GM19099 (cell line): ENCODE measurements around the gene VCPKMT.

Source experiments
- POLR2A ChIP-seq: IDR thresholded peaks from 3 replicates; pipeline ENCODE4 v1.6.1; 2011; ENCODE audit warnings: low read depth; ENCODE audit not compliant: insufficient read length; ENCODE audit errors: extremely low read depth

Gene VCPKMT

DNA sequence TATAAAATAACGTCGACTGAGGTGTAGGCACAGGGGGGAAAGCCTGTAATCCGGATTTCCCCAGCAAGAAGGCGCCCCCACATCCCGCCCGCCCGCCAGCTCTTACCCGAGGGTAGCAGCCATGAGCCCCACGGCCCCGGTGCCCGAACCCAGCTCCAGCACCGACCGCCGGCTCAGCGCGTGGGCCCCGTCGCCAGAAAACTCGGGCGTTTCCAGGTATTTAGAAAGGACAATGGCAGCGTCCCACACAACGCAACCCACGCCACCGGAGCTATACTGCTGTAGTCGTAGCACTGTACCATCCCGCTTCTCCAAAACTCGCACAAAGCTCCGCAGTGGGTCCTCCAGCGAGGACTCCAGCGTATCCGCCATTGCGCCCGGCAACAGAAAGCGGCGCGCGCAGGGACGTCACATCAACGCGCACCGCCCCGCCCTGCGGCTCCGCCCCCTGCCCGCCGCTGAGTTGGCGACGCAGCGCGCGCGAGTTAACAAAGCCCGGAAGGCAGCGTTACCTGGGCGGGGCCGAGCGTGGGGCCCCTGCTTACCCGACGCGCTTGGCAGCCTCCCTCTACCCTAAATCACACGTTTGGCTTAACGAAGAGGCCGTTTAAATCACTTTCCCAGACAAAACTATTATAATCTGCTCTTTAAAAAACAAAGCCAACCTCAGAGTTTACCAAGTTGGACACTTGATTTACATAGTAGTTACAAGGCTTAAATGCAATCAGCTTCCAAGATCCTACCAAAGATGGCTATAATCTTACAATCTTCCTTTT is at the start of gene VCPKMT:
Gene VCPKMT, minus strand, starts transcription at position 392 of the 776 bp plus-strand sequence. Its CDS starts 20 bp downstream, at position 372.
- TF ChIP-seq POLR2A = peak; percentile 92

DNA sequence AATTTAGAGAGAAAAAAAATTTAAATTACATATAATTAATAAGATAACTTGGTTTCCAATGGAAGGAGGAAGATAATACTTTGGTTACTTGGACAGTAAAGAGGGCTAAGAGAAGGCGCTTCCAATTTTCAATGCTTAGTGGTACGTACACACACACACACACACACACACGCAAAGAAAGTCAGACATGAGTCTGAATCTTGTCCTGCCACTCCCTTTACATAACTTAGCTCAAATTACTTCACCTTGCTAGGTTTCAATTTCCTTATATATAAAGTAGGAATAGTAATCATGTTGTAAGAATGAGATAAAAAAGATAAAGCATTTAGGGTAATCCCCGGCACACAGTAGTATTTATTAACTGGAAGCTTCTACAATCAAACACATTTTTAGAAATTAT is 39.7 kb upstream of the VCPKMT start:
- TF ChIP-seq POLR2A = no peak

DNA sequence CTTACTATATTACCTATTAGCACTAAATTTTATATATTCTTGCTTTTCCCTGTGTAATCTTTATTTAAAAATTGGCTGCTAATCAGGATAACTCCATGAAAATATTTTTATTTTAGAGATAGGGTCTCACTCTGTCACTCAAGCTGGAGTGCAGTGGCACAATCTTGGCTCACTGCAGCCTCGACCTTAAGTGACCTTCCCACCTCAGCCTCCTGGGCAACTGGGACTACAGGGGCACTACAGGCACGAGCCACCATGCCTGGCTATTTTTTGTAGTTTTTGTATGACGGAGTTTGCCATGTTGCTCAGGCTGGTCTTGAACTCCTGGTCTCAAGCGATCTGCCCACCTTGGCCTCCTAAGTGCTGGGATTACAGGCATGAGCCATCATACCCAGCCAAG is 32.4 kb upstream of the VCPKMT start:
- TF ChIP-seq POLR2A = no peak

DNA sequence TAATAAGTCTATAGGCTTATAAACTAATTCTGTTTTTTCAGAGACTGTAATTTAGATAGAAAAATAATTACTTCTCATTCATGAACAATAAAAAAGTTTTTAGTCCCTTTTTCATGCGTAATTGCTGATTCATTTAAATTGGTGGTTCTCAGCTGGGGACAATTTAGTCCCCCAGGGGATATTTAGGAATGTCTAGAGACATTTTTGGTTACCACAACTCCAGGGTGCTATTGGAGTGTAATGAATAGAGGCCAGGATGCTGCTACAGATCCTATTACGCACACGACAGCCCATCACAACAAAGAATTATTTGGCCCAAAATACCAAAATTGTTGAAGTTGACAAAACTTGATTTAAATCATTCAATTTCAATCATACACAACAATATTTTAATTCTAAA is 22.8 kb upstream of the VCPKMT start:
- TF ChIP-seq POLR2A = no peak

DNA sequence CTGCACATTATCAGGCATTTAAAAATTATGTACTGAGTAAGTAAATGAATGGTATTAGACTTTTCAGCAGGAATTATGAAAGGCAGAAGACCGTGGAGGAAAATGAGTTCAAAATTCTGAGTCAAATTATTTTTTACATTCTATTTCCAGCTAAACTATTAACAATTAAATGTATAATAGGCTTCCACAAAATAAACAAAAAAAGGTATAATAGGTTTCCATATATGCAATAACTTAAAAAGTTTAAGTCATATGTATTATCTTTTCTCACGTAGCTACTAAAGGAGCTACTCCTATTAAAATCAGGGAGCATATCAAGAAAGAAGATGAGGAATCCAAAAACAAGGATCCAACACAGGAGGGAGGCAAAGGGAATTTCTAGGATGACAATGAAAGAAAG is 11.4 kb upstream of the VCPKMT start:
- TF ChIP-seq POLR2A = no peak

DNA sequence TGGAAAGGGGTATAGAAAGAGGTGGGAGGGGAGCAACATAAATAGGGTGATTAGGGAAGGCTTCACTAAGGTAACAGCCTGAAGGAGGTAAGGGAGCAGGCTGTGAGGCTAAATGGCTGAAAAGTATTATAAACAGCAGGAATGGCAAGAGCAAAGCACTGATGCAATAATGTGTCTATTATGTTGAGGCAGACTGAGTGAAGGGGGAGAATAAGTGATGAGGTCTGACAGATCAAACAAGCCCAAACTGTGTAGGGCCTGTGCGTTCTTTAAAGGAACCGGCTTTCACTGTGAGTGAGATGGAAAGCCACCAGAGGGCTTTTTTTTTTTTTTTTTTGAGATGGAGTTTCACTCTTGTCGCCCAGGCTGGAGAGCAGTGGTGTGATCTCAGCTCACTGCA is 6.7 kb upstream of the VCPKMT start:
- no peak for TF ChIP-seq POLR2A

DNA sequence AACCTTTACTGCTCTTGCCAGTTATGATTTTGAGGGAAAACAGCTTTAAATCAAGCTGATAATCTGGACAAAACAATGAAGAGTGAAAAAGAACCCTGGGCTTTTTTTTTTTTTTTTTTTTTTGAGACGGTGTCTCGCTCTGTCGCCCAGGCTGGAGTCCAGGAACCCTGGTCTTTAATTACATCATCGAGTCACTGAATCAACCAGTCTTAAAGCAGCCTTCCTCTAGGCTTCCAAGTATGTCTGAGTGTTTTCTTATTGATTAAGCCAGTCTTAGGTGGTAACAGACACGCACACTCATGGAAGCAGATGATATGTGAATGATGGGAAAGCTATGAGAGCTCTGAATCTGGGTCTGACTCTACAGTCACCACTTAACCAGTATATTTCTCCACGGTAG is 5.9 kb upstream of the VCPKMT start:
- TF ChIP-seq POLR2A = no peak

DNA sequence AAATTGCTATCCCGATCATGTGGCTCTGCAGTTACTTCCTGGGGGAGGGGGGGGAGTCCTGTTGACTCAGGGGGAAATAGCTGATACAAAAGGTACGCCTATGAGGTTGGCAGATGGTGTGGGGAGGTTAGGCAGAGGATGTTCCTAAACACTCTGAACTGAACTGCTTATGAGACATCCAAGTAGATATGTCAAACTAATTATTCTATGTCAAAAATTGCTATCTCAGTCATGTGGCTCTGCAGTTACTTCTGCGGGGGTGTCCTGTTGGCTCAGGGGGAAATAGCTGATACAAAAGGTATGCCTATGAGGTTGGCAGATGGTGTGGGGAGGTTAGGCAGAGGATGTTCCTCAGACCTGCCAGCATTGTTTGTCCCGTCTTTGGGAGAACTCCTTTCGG is 5.1 kb upstream of the VCPKMT start:
- no peak for TF ChIP-seq POLR2A

DNA sequence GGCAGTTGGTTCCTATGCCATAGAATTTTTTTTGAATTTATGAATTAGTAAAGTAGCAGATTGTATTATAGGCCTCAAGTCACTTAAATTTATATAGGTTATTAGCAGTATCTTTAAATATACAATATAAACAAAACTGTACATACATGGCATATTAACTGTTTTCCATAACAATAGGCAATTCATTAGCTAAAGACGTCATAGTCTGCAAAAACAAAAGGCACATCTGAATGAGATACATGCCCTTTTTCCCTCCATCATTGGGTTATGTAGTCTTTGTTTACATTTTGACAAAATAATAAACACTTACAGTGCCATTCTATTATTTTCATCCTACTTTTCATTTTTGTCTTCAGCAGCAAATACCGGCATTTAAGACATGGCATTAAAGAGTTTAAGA is 1.1 kb upstream of the VCPKMT start:
- TF ChIP-seq POLR2A = no peak

DNA sequence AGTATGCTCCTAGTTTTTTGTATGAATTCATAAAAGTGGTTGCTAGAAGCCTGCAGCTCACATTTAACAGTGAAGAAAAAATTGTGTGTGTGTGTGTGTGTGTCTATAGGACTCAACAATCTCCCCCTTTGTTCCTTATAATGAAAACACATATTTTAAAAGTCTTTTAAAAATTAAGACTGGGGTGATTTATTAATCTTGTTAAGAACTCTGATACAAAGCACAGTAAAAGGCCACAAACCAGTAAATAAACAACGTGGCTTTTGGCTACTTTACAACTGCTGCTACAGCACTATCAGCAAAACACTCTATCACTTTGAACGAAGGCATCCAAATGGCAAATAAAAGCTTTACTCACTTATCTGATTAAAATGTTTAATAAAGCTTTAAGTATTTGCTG is 594 bp upstream of the VCPKMT start:
- no peak for TF ChIP-seq POLR2A

DNA sequence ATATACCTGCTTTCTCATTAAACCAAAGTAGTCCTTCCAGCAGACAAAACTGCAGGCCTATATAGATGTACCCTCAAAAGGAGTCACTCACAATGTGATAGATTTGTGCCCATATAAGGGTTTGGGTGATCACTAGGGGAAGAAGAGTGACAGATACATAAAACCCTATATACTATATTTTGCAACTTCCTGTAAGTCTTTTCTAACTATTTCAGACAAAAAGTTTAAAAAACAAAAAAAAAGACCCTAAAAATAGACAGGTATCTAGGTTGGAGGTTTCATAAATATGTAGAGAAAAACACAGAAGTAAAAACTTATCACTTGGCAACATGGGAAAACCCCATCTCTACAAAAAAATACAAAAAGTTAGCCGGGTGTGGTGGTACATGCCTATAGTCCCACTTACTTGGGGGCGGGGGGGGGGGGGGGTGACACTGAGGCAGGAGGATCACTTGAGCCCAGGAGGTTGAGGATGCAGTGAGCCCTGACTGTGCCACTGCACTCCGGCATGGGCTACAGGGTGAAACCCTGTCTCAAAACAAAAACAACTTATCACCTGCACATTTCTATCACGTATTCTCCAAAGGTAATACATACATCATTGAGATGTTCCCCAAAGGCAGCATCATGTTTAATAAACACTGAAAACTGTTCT is 2.9 kb downstream of the VCPKMT start:
- TF ChIP-seq POLR2A = no peak

DNA sequence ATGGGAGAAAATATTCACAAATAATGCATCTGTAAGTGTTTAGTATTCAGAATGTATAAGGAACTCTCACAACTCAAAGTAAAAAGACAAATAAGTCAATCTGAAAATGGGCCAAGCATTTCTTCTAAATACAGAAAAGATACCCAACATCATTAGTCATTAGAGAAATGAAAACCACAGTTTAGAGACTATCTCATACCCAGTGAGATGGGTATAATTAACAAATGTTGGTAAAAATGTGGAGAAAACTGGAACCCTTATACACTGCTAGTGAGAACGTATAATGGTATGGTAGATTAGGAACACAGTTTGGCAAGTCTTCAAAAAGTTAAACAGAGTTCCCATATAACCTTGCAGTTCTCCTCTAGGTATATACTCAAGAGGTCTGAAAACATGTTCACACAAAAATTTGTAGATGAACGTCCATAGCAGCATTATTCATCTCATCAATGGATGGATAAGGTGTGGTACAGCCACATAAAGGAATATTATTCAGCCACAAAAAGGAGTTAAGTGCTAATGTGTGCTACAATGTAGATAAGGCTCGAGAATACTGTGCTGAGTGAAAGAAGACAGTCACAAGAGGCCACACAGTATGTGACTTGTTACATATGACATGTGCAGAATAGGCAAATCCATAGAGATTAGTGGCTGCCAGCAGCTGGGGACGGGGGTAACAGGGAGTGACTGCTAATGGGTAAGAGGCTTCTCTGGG is 5.9 kb downstream of the VCPKMT start:
- TF ChIP-seq POLR2A = no peak

DNA sequence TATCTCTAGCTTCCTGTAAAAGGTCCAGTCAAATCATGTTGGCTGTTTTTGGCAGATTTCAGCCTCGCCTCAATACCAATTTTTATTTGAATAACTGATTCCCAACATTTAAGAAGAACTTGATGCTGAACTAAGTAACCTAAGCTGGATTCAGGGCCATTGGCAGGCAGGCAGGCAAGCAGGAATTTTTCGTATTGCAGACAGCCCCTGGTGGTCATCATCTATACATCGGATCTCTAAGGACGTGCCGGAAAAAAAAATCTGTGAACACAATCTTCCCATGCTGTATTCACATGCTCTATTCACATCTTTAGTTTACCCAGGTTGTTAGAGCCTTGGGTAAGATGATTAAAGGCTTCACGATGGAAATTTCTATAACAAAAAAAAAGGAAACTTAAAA is 7.0 kb downstream of the VCPKMT start:
- TF ChIP-seq POLR2A = no peak

DNA sequence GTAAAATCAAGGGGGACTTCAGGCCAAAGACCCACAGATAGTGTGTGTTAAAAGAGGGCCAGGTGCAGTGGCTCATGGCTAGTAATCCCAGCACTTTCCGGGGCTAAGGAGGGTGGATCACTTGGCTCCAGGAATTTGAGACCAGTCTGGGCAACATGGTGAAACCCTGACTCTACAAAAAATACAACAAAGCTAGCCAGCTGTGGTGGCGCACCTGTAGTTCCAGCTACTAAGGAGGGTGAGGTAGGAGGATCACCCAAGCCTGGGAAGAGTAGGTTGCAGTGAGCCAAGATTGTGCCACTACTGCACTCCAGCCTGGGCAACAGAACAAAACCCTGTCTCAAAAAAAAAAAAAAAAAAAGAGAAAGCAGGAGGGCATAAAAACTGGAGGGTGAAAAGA is 8.5 kb downstream of the VCPKMT start:
- no peak for TF ChIP-seq POLR2A

DNA sequence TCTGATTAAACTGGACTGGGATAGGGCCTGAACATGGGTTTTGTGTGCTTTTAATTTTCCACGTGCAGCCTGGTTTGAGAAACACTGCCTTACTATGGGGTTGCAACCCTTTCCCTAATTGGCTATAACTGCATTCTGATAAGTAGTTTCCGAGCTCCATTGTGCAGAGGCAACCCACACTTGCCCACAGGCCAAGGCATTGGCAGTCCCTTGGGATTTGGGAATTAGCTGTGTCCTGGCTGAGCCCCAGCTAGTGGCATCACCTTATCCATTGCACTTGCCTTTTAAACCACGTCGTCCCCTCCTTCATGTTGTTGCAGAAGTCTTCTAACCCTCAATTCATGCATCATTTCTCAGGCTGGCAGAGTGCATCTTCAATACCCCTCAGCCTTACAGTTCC is 10.2 kb downstream of the VCPKMT start:
- TF ChIP-seq POLR2A = no peak

DNA sequence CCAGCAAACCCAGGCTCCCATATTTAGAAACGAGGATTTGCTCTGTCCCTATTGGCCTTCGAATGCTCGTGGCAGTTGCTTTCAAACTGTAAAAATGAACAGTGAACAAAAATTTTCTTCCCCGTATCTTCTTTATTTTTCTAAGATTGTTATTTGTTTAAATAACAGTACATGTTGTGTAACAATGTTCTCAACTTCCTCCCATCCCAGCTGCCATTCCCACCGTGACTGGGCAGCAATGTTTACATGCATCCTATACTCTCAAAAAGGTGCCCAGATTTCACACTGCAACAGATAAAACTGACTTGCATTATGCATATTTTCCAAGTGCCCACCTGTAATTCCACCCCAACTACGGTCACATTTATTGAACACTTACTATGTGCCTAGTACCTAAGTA is 12.8 kb downstream of the VCPKMT start:
- TF ChIP-seq POLR2A = no peak
